SHP77 treated with DMSO at 0.1 percent for 48 hours (cell line): ENCODE results near the gene CITED4.
"Not testable (repeated sequence)": the region's sequence is repeated elsewhere in the genome, so short reads cannot be mapped to it uniquely, and the experiment has no call there.

ENCODE experiments used
- DNase-seq: peaks from one replicate; lab custom pipeline; 2025; lab: John Stamatoyannopoulos, UW

Gene CITED4

GRCh38 chr1:40862008-40862863 lies at the start of gene CITED4:
Gene CITED4 (minus strand): TSS chr1:40862363. CDS start chr1:40862127, 236 bp downstream.
- no peak for DNase-seq

GRCh38 chr1:40911105-40911504 lies 48.9 kb upstream of the CITED4 start:
- DNase-seq, result no peak

GRCh38 chr1:40909281-40909680 lies 47.1 kb upstream of the CITED4 start:
- no peak for DNase-seq

GRCh38 chr1:40908350-40908749 lies 46.2 kb upstream of the CITED4 start:
- no peak for DNase-seq

GRCh38 chr1:40907899-40908298 lies 45.7 kb upstream of the CITED4 start:
- DNase-seq, result no peak

- DNase-seq, result no peak
Measured at GRCh38 chr1:40906781-40907400, 44.7 kb upstream of the CITED4 start.

GRCh38 chr1:40905061-40905460 lies 42.9 kb upstream of the CITED4 start:
- DNase-seq, result no peak

GRCh38 chr1:40903106-40903505 lies 40.9 kb upstream of the CITED4 start:
- no peak for DNase-seq

- no peak for DNase-seq
Measured at GRCh38 chr1:40901886-40902852, 40.0 kb upstream of the CITED4 start.

- DNase-seq, result no peak
Measured at GRCh38 chr1:40899230-40899870, 37.2 kb upstream of the CITED4 start.

- DNase-seq, result no peak
Measured at GRCh38 chr1:40898431-40898901, 36.3 kb upstream of the CITED4 start.

GRCh38 chr1:40897513-40897912 lies 35.4 kb upstream of the CITED4 start:
- no peak for DNase-seq

GRCh38 chr1:40896482-40896881 lies 34.3 kb upstream of the CITED4 start:
- DNase-seq, result no peak

GRCh38 chr1:40895601-40896000 lies 33.4 kb upstream of the CITED4 start:
- DNase-seq, result no peak

GRCh38 chr1:40894858-40895257 lies 32.7 kb upstream of the CITED4 start:
- DNase-seq, result not testable (repeated sequence)

GRCh38 chr1:40894455-40894854 lies 32.3 kb upstream of the CITED4 start:
- DNase-seq, result no peak

- DNase-seq, result no peak
Measured at GRCh38 chr1:40893946-40894345, 31.8 kb upstream of the CITED4 start.

GRCh38 chr1:40892354-40892753 lies 30.2 kb upstream of the CITED4 start:
- no peak for DNase-seq

- DNase-seq, result no peak
Measured at GRCh38 chr1:40890771-40891170, 28.6 kb upstream of the CITED4 start.

GRCh38 chr1:40887652-40888051 lies 25.5 kb upstream of the CITED4 start:
- no peak for DNase-seq

- no peak for DNase-seq
Measured at GRCh38 chr1:40887012-40887378, 24.8 kb upstream of the CITED4 start.
